Measurements from ENCODE around the gene ANXA3.
"Not testable (repeated sequence)": the region's sequence is repeated elsewhere in the genome, so short reads cannot be mapped to it uniquely, and the experiment has no call there.

The ANXA3 gene

GRCh38 chr4:78543424-78544125 lies 8.0 kb upstream of the ANXA3 start:
- DNase-seq = no peak

- DNase-seq = no peak
Measured at GRCh38 chr4:78544678-78545077, 6.9 kb upstream of the ANXA3 start.

- no peak for DNase-seq
Measured at GRCh38 chr4:78545275-78546246, 6.0 kb upstream of the ANXA3 start.

DNA sequence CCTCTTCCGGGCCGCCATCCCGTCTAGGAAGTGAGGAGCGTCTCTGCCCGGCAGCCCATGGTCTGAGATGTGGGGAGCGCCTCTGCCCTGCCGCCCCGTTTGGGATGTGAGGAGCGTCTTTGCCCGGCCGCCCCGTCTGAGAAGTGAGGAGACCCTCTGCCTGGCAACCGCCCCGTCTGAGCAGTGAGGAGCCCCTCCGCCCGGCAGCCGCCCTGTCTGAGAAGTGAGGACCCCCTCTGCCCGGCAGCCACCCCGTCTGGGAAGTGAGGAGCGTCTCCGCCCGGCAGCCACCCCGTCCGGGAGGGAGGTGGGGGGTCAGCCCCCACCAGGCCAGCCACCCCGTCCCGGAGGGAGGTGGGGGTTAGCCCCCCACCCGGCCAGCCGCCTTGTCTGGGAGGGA lies 3.7 kb upstream of the ANXA3 start:
- not testable (repeated sequence) for DNase-seq

DNA sequence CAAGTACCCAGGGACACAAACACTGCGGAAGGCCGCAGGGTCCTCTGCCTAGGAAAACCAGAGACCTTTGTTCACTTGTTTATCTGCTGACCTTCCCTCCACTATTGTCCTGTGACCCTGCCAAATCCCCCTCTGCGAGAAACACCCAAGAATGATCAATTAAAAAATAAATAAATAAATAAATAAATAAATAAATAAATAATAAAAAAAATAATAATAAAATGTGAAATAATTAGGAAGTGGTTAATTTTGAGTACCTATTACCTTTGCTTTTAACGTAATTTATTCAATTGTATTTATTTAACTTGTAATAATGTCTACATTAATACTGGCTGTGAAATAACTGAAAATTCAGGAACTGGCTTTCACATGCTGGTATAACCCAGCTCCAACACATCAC lies 2.7 kb upstream of the ANXA3 start:
- DNase-seq = not testable (repeated sequence)

DNA sequence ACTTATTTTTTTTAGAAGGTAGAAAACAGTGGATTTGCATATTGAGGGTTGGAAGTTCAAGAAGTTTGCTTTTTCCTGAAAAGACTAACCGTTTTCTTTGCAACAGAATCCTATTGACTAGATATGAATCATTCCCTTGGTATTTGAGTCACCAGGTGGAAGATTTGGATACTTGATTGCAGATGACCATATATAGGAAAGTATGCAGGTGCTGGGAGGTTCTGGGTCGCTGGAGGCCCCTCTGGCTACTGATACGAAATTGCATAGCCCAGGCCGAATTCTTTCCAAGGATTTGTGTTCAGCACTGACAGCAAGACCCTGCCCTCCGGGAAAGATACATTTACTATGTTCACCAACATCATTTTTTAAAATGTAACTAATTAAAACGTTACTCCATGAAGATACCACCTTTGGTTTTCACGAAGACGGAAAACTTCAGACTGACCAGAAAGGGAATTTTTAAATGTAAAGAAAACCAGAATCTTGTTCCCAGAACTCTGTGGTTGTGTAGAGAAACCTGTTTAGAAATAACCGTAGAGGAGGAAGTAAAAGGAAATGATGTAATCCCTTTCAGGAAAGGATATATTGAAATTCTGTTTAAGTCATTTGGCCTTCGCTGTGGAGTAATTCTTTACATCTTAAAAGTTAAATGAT lies 946 bp downstream of the ANXA3 start:
- peak; percentile 8 to 77 for DNase-seq

GRCh38 chr4:78553043-78553396 lies 1.4 kb downstream of the ANXA3 start:
- no peak for DNase-seq

DNA sequence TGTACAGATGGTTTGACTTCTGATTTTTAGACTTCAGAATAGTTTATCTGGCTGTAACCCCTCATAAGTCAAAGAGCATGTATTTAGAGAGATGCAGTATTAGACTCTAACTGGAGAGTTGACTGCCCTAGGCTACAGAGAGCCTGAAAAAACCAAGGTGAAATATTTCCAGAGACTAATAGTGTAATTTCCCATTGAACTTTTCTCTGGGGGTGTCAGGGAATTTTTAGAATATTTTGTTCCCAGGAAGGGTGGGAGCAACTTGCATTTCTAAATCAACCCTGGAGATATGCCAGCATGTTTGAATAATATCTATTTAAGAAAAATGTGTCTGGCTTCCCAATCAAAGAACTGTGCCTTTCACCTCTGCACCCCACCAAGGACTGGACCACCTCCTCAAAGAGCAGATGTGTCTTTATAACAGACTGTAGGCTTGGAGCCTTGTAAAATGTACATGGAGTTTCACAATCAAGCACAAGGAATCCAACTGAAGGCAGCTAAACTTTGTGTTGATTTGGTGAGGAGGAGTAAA lies 2.0 kb downstream of the ANXA3 start:
- no peak for DNase-seq

DNA sequence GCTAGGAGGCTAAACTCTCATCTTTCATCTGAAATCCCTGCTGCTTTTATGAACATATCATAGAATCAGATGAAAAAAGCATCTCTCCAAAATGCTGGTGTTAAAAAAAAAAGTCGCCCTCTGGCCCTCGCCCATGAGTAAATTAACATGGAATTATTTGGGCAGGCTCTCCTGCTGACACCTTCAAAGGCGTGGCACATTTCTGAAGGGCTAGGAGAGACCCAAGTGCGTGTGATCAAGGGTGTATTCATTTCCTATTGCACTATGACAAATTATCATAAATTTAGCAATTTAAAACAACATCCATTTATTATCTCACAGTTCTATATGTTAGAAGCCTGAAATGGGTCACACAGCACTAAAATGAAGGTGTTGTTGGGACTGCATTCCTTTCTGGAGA lies 5.1 kb downstream of the ANXA3 start:
- DNase-seq = no peak

DNA sequence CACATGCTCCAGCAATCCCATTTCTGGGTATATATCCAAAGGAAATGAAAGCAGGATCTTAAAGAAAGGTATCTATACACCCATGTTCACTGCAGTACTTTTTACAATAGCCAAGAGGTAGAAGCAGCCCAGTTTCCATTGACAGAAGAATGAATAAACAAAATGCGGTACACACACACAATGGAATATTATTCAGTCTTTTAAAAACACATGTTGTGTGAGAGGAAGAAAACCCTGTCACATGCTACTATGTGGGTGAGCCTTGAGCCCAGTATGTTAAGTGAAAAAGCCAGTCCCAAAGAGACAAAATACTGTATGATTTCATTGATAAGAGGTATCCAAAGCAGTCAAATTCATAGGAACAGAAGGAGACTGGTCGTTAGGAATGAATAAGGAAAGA lies 6.3 kb downstream of the ANXA3 start:
- DNase-seq = peak in 1 of 2 donors; percentile 27

- no peak for DNase-seq
Measured at GRCh38 chr4:78558410-78558809, 6.8 kb downstream of the ANXA3 start.

- no peak for DNase-seq
Measured at GRCh38 chr4:78560296-78560963, 8.9 kb downstream of the ANXA3 start.

GRCh38 chr4:78561677-78562076 lies 10.1 kb downstream of the ANXA3 start:
- DNase-seq = no peak

DNA sequence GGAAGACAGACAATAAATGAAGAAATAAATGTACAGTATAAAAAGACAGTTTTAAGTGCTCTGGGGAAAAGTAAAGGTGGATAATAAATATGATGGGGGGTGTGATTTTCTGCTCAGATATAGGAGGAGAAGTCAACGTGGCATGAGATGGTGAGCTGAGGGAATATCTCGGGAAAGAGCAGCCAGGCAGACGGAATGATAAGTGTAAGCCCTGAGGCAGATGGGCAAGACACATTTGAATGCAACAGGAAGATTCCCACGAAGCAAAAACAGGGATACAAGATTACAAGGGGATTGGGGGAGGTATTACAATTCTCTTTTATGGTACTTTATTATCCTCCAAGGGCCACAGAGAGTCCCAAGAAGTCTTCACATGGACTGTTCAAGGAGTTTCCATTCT lies 11.1 kb downstream of the ANXA3 start:
- no peak for DNase-seq

DNA sequence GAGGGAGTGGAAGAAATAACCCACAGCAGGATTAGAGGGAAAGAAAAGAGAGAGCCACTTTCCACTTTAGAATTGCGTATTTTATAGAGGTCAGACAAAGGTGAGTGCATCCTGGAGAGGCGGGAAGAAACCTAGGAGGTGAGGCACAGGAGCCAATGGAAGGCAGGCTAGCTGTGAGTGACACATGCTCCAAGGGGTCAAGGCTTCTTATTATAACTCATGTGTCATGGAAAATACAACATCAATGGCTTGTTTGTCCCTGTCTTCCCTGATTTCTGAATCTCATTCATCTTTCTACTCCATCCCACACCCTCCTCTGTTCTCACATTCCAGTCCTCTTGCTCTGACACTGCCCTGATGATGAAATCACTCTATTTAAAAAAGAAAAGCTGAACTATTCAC lies 14.4 kb downstream of the ANXA3 start:
- no peak for DNase-seq

- no peak for DNase-seq
Measured at GRCh38 chr4:78566834-78567499, 15.4 kb downstream of the ANXA3 start.

DNA sequence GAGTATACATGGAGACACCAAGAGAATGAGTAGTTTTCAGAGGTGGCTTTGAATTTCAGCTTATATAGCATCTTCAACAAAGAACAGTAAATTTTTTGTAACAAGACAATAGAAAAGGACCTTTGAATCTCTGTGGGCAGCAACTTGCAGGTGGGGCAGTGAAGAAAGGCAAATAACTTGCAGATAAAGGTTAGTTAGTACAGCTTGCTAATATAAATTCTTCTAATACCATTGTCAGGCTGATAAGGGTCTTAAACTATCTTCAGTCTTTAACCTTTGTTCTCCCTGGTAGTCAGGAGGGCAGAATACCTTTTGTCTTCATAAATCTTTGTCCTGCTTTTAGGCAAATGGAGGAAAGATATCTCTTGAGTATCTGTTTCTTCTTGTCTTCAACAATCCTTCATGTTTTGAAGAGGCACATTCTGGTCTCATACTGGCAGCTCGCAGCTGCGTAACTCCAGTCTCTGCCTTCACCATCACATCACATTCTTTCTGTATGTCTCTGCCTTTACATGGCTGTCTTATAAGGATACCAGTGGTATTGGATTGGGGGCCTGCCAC lies 16.0 kb downstream of the ANXA3 start:
- DNase-seq = no peak

GRCh38 chr4:78568640-78569305 lies 17.2 kb downstream of the ANXA3 start:
- no peak for DNase-seq

- no peak for DNase-seq
Measured at GRCh38 chr4:78569306-78569821, 17.8 kb downstream of the ANXA3 start.

GRCh38 chr4:78570117-78570516 lies 18.5 kb downstream of the ANXA3 start:
- DNase-seq = no peak

- no peak for DNase-seq
Measured at GRCh38 chr4:78571804-78572203, 20.2 kb downstream of the ANXA3 start.
